Measurements from ENCODE around the gene CTSD. TPM values are rescaled to one million over a fixed set of nuclear protein-coding genes. Genes with fewer than 3 reads are reported as not detected.
"Not testable (repeated sequence)": the region's sequence is repeated elsewhere in the genome, so short reads cannot be mapped to it uniquely, and the experiment has no call there.

Gene CTSD
- total RNA-seq (10 to 100 TPM; 79.6 to 83.2 TPM), total RNA-seq (19.9 to 38.4 reads per million in 2 donors)

- Mint-ChIP-seq H3K27ac (peak within 1 kb of the TSS; percentile 90), H3K27me3 (no peaks in the 10 kb centered on the region), H3K4me3 (peak within 1 kb of the TSS; percentile 93), H3K36me3 (ENCODE audit: low read depth) (no peaks in the 10 kb centered on the region), H3K4me1 (peaks cover 29% of the 10 kb centered on the region)
- H3K9me3 ChIP-seq (ENCODE audit: control insufficient read depth, low read length, poor library complexity, severe bottlenecking): no peaks in the 10 kb centered on the region
- ATAC-seq: peak; percentile 89
- peak; percentile 75 to 86 (median 85) for DNase-seq
Observed at GRCh38 chr11:1763796-1764661, at the start of gene CTSD. TSS of gene CTSD (minus strand) at chr11:1763927. CDS start at chr11:1763859, 68 bp downstream.

GRCh38 chr11:1813356-1813755, 49.6 kb upstream of the CTSD start:
- peaks cover 12% of the 10 kb centered on the region for H3K27me3 Mint-ChIP-seq
- not testable (repeated sequence) for H3K4me3 Mint-ChIP-seq; DNase-seq; H3K4me1 Mint-ChIP-seq; H3K9me3 ChIP-seq (ENCODE audit: control insufficient read depth, low read length, poor library complexity, severe bottlenecking); H3K36me3 Mint-ChIP-seq (ENCODE audit: low read depth); ATAC-seq; H3K27ac Mint-ChIP-seq

DNA sequence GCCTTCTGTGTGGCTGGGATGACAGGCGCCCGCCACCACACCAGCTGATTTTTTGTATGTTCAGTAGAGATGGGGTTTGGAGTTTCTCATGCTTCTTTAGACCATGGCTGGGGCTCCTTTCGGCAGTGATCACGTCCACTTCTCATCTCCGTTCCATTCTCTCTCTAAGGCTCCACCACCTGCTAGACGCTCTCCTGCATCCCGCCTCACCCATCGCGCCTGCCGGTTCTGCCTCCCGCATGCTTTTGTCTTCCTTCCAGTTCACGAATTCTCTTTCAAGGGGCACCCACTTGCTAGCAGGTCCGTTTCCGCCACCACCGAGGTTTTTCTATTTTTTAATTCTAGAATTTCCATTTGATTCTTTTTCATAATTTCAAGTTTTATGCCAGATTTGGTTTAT, 49.1 kb upstream of the CTSD start:
- Mint-ChIP-seq H3K36me3 (ENCODE audit: low read depth) (peaks cover 2% of the 10 kb centered on the region), H3K27me3 (peaks cover 15% of the 10 kb centered on the region), H3K4me3 (no peak overlapping the region), H3K4me1 (peaks cover 2% of the 10 kb centered on the region), H3K27ac (no peak overlapping the region)
- DNase-seq (no peak), ATAC-seq (no peak)
- H3K9me3 ChIP-seq (ENCODE audit: control insufficient read depth, low read length, poor library complexity, severe bottlenecking): no peaks in the 10 kb centered on the region

DNA sequence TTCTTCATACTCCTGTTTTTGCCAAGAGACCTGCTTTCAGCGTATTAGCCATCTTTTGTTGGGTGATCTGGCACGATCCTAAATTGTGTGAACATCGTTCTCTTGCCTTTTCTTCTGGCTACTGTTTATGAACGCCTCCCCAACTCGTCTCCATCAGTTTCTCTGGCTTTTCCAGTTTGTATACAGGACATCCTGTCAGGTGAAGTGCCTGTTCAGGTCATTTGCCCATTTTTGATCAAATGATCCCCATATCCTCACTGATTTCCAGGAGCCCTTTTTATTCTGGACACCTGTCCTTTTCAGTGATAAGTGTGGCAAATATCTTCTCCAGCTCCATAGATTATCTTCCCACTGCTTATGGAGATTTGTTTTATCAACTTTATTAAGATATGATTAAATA, 48.5 kb upstream of the CTSD start:
- Mint-ChIP-seq H3K4me1 (peaks cover 2% of the 10 kb centered on the region), H3K27ac (no peak overlapping the region), H3K27me3 (peaks cover 19% of the 10 kb centered on the region), H3K36me3 (ENCODE audit: low read depth) (peaks cover 2% of the 10 kb centered on the region), H3K4me3 (no peak overlapping the region)
- DNase-seq (no peak), ATAC-seq (no peak)
- H3K9me3 ChIP-seq (ENCODE audit: control insufficient read depth, low read length, poor library complexity, severe bottlenecking): no peaks in the 10 kb centered on the region

DNA sequence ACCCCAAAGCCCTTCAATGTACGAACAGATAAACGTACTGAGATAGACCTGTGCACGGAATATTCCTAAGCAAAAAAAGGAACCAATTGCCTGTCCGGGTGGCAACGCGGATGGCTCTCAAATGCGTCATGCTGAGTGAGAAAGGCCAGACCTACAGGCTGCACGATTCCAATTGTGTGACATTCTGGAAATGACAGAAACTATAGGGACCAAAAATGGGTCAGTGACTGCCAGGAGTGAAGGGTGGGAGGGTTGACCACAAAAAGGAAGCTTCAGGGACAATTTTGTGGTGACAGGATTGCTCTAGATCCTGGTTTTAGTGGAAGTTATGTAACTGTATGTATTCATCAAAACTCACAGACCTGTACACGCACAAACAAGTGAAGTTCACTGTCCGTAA, 47.0 kb upstream of the CTSD start:
- ATAC-seq (no peak), DNase-seq (no peak)
- peaks cover 2% of the 10 kb centered on the region for H3K36me3 Mint-ChIP-seq (ENCODE audit: low read depth)
- peaks cover 19% of the 10 kb centered on the region for H3K27me3 Mint-ChIP-seq
- H3K4me3 Mint-ChIP-seq: no peak overlapping the region
- H3K27ac Mint-ChIP-seq: no peak overlapping the region
- no peaks in the 10 kb centered on the region for H3K9me3 ChIP-seq (ENCODE audit: control insufficient read depth, low read length, poor library complexity, severe bottlenecking)
- H3K4me1 Mint-ChIP-seq: peaks cover 2% of the 10 kb centered on the region

DNA sequence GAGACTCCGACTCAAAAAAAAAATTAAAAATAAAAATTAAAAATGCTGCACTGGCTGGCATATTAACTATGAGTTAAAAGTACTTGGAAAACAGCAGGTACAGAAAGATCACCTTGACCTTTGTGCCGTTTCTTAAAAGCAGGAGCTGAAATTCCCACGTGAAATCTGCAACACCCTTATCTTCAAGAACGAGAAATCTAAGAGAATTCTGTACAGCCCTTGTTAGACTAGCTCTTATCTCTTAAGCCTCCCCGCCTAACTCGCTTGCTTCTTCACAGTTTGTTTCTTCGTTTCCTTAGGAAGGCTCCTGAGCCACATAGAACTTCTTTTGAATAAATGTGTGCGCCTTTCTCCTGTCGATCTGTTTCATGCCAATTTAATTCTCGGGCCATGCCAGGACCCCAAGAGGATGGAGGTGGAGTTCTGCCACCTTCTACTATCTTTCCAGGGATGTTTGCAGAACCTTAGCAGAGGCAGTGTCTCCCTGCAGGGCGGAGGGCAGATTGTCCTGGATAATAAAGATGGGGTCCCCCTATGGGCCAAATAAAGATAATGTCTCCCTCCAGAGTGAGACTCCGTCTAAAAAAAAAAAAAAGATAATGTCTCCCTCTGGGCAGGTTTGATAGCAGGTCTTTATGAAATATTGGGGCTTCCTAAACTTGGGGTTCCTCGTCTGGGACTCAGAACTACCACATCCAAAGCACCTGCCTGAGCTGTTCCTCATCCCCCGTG, 43.7 kb upstream of the CTSD start:
- peaks cover 37% of the 10 kb centered on the region for H3K27me3 Mint-ChIP-seq
- no peaks in the 10 kb centered on the region for H3K9me3 ChIP-seq (ENCODE audit: control insufficient read depth, low read length, poor library complexity, severe bottlenecking)
- H3K4me1 Mint-ChIP-seq: peaks cover 2% of the 10 kb centered on the region
- no peak overlapping the region for H3K4me3 Mint-ChIP-seq
- ATAC-seq (no peak), DNase-seq (no peak)
- H3K36me3 Mint-ChIP-seq (ENCODE audit: low read depth): peaks cover 2% of the 10 kb centered on the region
- no peak overlapping the region for H3K27ac Mint-ChIP-seq

DNA sequence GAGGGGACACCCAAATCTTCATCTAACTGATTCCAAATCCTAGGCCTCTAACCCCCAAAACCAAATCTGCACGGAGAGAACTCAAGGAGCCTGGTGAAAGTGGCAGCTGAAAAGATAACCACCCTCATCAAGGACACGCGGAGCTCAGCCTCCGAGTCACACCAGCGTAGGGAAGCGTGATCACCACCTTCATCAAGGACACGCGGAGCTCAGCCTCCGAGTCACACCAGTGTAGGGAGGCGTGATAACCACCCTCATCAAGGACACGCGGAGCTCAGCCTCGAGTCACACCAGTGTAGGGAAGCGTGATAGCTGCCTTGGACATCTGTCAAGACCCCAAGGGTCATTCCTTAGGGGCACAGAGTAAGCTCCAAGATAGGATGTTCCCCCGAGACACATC, 41.8 kb upstream of the CTSD start:
- no peaks in the 10 kb centered on the region for H3K9me3 ChIP-seq (ENCODE audit: control insufficient read depth, low read length, poor library complexity, severe bottlenecking)
- H3K27me3 Mint-ChIP-seq: peaks cover 45% of the 10 kb centered on the region
- peaks cover 2% of the 10 kb centered on the region for H3K36me3 Mint-ChIP-seq (ENCODE audit: low read depth)
- H3K4me1 Mint-ChIP-seq: peaks cover 2% of the 10 kb centered on the region
- ATAC-seq (no peak), DNase-seq (no peak)
- no peak overlapping the region for H3K27ac Mint-ChIP-seq
- no peak overlapping the region for H3K4me3 Mint-ChIP-seq

DNA sequence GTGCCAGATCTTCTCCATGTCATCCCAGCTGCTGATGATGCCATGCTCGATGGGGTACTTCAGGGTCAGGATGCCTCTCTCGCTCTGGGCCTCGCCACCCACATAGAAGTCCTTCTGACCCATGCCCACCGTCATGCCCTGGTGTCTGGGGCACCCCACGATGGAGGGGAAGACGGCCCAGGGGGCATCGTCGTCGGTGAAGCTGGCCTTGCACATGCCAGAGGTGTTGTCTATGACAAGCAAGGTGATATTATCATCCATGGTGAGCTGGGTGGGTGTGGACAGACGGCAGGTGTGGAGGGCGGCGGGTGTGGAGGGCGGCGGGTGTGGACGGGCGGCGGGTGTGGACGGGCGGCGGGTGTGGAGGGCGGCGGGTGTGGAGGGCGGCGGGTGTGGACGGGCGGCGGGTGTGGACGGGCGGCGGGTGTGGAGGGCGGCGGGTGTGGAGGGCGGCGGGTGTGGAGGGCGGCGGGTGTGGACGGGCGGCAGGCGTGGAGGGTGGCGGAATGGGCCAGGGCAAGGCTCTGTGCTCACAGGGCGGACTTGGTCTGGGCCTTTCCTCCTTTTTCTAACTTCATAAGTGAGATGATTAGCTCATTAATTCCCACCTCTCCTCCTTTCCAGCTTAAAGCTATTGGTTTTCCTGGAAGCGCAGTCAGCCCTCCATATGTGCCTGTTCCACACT, 40.2 kb upstream of the CTSD start:
- not testable (repeated sequence) for H3K27ac Mint-ChIP-seq; H3K4me3 Mint-ChIP-seq; ATAC-seq; H3K4me1 Mint-ChIP-seq; H3K9me3 ChIP-seq (ENCODE audit: control insufficient read depth, low read length, poor library complexity, severe bottlenecking); DNase-seq; H3K36me3 Mint-ChIP-seq (ENCODE audit: low read depth)
- peaks cover 48% of the 10 kb centered on the region for H3K27me3 Mint-ChIP-seq

DNA sequence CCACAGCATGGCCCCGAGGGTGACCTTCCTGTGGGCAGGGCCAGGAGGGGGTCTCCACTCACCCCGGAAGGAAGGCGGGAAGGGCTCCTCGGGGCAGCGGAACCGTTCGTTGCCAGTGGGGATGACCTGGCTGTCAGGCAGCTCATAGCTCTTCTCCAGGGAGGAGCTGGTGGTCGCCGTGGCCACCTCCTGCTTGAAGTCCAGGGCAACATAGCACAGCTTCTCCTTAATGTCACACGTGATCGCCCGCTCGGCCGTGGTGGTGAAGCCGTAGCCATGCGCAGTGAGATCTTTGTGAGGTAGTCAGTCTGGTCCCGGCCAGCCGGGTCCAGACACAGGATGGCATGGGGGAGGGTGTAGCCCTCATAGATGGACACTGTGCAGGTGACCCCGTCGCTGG, 39.5 kb upstream of the CTSD start:
- DNase-seq: no peak
- Mint-ChIP-seq H3K27ac (no peak overlapping the region), H3K36me3 (ENCODE audit: low read depth) (no peaks in the 10 kb centered on the region), H3K4me1 (peaks cover 2% of the 10 kb centered on the region), H3K4me3 (no peak overlapping the region), H3K27me3 (peaks cover 54% of the 10 kb centered on the region)
- ATAC-seq: no peak
- no peaks in the 10 kb centered on the region for H3K9me3 ChIP-seq (ENCODE audit: control insufficient read depth, low read length, poor library complexity, severe bottlenecking)

DNA sequence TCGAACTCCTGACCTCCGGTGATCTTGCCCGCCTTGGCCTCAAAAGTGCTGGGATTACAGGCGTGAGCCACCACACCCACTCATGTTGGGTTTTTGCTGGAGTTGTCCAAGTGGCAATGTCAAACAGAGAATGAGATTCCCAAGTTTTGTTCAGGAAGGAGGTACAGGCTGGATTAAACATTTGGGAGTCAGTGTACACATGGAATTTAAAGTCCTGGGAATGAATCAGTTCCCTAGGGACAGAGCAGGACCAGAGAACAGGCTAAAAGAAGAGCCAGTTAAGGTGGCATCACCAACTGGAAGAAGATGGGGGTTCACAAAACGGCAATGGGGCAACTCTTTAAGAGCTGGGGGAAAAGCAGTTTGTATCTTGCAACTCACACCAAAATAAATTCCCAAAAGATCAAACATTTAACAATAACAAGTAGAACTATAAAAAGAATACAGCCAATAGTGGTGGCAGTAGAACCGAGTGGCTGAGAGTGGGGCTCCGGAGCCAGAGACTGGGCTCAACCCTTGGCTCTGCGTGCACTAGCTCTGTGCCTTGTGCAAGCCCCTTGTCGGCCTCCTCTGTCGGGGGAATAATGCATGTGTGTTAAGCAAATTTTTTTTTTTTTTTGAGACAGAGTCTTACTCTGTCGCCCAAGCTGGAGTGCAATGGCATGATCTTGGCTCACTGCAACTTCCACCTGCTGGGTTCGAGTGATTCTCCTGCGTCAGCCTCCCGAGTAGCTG, 33.8 kb upstream of the CTSD start:
- no peaks in the 10 kb centered on the region for H3K9me3 ChIP-seq (ENCODE audit: control insufficient read depth, low read length, poor library complexity, severe bottlenecking)
- ATAC-seq: no peak
- Mint-ChIP-seq H3K4me1 (peaks cover 3% of the 10 kb centered on the region), H3K27me3 (peaks cover 39% of the 10 kb centered on the region), H3K4me3 (no peak overlapping the region), H3K36me3 (ENCODE audit: low read depth) (peaks cover 5% of the 10 kb centered on the region), H3K27ac (no peak overlapping the region)
- DNase-seq: no peak

GRCh38 chr11:1796413-1797011, 32.8 kb upstream of the CTSD start:
- Mint-ChIP-seq H3K4me3 (no peak overlapping the region), H3K36me3 (ENCODE audit: low read depth) (peaks cover 6% of the 10 kb centered on the region), H3K4me1 (peaks cover 5% of the 10 kb centered on the region), H3K27me3 (peaks cover 36% of the 10 kb centered on the region), H3K27ac (no peak overlapping the region)
- ATAC-seq (no peak), DNase-seq (no peak)
- no peaks in the 10 kb centered on the region for H3K9me3 ChIP-seq (ENCODE audit: control insufficient read depth, low read length, poor library complexity, severe bottlenecking)

GRCh38 chr11:1793081-1793480, 29.4 kb upstream of the CTSD start:
- H3K27ac Mint-ChIP-seq: no peak overlapping the region
- ATAC-seq (no peak), DNase-seq (no peak)
- H3K27me3 Mint-ChIP-seq: peaks cover 16% of the 10 kb centered on the region
- H3K4me1 Mint-ChIP-seq: peaks cover 5% of the 10 kb centered on the region
- H3K4me3 Mint-ChIP-seq: no peak overlapping the region
- H3K9me3 ChIP-seq (ENCODE audit: control insufficient read depth, low read length, poor library complexity, severe bottlenecking): no peaks in the 10 kb centered on the region
- peaks cover 6% of the 10 kb centered on the region for H3K36me3 Mint-ChIP-seq (ENCODE audit: low read depth)
